ENCODE data around the gene KRTAP10-2. TPM values are rescaled to one million over a fixed set of nuclear protein-coding genes. Genes with fewer than 3 reads are reported as not detected.

KRTAP10-2 gene
- total RNA-seq, 4 donors from 2014 or later: not detected

- Histone ChIP-seq H3K4me1 (no peaks in the 10 kb centered on the region), H3K9me3 (peaks cover 0 to 5% (median 0%) of the 10 kb centered on the region in 4 donors), H3K27me3 (no peaks in the 10 kb centered on the region), H3K4me3 (no peak overlapping the region), H3K27ac (no peak overlapping the region), H3K36me3 (no peaks in the 10 kb centered on the region)
- no peak for TF ChIP-seq POLR2A (IDR thresholded peaks at IDR 0.05)
- TF ChIP-seq CTCF (IDR thresholded peaks at IDR 0.05): no peak
- peak in 1 of 3 donors; percentile 24 for DNase-seq
These were observed 21.8 kb upstream of the KRTAP10-2 start for GRCh38 chr21:44572959-44573583.

GRCh38 chr21:44571844-44572782 lies 20.8 kb upstream of the KRTAP10-2 start:
- H3K27ac ChIP-seq: no peak overlapping the region
- TF ChIP-seq POLR2A (IDR thresholded peaks at IDR 0.05) (no peak), CTCF (IDR thresholded peaks at IDR 0.05) (no peak)
- no peaks in the 10 kb centered on the region for H3K27me3 ChIP-seq
- H3K4me3 ChIP-seq: no peak overlapping the region
- H3K4me1 ChIP-seq: no peaks in the 10 kb centered on the region
- no peaks in the 10 kb centered on the region for H3K36me3 ChIP-seq
- DNase-seq: peak in 1 of 3 donors; percentile 25
- H3K9me3 ChIP-seq: peaks cover 0 to 5% (median 0%) of the 10 kb centered on the region in 4 donors

GRCh38 chr21:44571296-44571695 lies 20.0 kb upstream of the KRTAP10-2 start:
- peaks cover 0 to 5% (median 0%) of the 10 kb centered on the region in 4 donors for H3K9me3 ChIP-seq
- no peak for DNase-seq
- no peak for TF ChIP-seq POLR2A (IDR thresholded peaks at IDR 0.05)
- TF ChIP-seq CTCF (IDR thresholded peaks at IDR 0.05): no peak
- no peaks in the 10 kb centered on the region for H3K27me3 ChIP-seq
- no peak overlapping the region for H3K27ac ChIP-seq
- H3K4me1 ChIP-seq: no peaks in the 10 kb centered on the region
- H3K36me3 ChIP-seq: no peaks in the 10 kb centered on the region
- no peak overlapping the region for H3K4me3 ChIP-seq

- Histone ChIP-seq H3K36me3 (no peaks in the 10 kb centered on the region), H3K4me3 (no peak overlapping the region), H3K27me3 (no peaks in the 10 kb centered on the region), H3K27ac (no peak overlapping the region), H3K4me1 (peaks cover 0 to under 1% (median 0%) of the 10 kb centered on the region in 4 donors), H3K9me3 (peaks cover 0 to 5% (median 0%) of the 10 kb centered on the region in 4 donors)
- no peak for TF ChIP-seq CTCF (IDR thresholded peaks at IDR 0.05)
- no peak for TF ChIP-seq POLR2A (IDR thresholded peaks at IDR 0.05)
- DNase-seq: peak in 1 of 3 donors; percentile 33
These were observed 18.7 kb upstream of the KRTAP10-2 start for GRCh38 chr21:44569861-44570517.

- no peak overlapping the region for H3K27ac ChIP-seq
- no peak for TF ChIP-seq CTCF (IDR thresholded peaks at IDR 0.05)
- no peak for TF ChIP-seq POLR2A (IDR thresholded peaks at IDR 0.05)
These were observed 17.6 kb upstream of the KRTAP10-2 start for GRCh38 chr21:44568667-44569556.

More at GRCh38 chr21:44568667-44569556, 17.6 kb upstream of the KRTAP10-2 start:
- no peaks in the 10 kb centered on the region for H3K36me3 ChIP-seq
- H3K4me1 ChIP-seq: peaks cover 0 to 4% (median 0%) of the 10 kb centered on the region in 4 donors
- H3K27me3 ChIP-seq: no peaks in the 10 kb centered on the region
- peaks cover 0 to 5% (median 0%) of the 10 kb centered on the region in 4 donors for H3K9me3 ChIP-seq
- DNase-seq: peak in 1 of 3 donors; percentile 31
- no peak overlapping the region for H3K4me3 ChIP-seq

All from Peyer's patch (tissue), 4 donors.